Activated naive CD8-positive, alpha-beta T cell treated with anti-CD3 and anti-CD28 coated beads, Interleukin-2, amount 50 U/mL, for 16 hours (primary cell): ENCODE data around the gene EPGN.

Experiments used
- DNase-seq: peaks from one replicate; pipeline ENCODE4 v3.0.0-alpha.2; 2020; ENCODE audit warnings: low read depth, low spot score

EPGN gene

GRCh38 chr4:74308215-74308614, at the start of gene EPGN:
EPGN (plus strand) TSS chr4:74308470; CDS start chr4:74308534, 64 bp downstream.
- no peak for DNase-seq

- DNase-seq = no peak
These were observed 49.3 kb upstream of the EPGN start for GRCh38 chr4:74258963-74259362.

DNA sequence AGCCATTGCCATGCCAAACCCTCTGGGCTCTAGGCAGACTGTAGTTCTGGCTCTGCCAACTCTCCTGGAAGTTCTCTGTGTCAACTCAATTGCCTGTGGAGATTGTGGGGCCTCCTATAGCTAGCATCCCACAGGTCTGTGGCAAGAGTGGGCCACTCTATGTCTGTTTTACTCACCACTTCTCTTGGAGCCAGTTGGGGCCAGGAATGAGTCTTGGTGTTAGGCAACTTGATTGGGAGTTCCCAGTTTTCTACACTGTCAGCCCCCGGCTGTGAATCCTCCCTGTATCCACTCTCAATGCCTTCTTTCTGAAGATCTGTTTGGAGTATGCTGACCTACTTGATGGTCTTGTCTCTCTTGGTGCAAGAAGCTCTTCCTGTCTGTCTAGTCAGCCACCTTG, 48.2 kb upstream of the EPGN start:
- no peak for DNase-seq

GRCh38 chr4:74262522-74262921, 45.7 kb upstream of the EPGN start:
- no peak for DNase-seq

GRCh38 chr4:74263551-74263950, 44.7 kb upstream of the EPGN start:
- DNase-seq = no peak

- no peak for DNase-seq
These were observed 42.2 kb upstream of the EPGN start for GRCh38 chr4:74266081-74266480.

GRCh38 chr4:74267998-74268606, 40.2 kb upstream of the EPGN start:
- DNase-seq = no peak

DNA sequence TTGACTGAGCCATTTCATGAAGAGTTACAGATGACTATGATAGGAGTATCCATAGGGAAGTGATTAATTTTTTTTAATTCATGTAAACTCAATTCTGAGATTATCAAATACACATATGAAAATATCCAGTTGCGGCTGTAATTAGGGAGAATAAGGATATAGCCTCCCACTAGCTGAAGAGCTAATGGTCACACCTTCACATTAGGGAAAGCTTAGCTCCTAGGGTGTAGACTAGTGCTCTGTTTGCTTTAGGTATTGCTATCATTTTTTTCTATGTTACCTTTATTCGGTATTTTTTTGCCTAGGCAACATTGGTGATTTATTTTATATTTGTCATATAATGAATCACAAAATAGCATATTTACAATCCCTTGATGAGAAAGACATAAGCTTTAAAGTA, 39.6 kb upstream of the EPGN start:
- DNase-seq = no peak

- no peak for DNase-seq
These were observed 29.8 kb upstream of the EPGN start for GRCh38 chr4:74278490-74278889.

DNA sequence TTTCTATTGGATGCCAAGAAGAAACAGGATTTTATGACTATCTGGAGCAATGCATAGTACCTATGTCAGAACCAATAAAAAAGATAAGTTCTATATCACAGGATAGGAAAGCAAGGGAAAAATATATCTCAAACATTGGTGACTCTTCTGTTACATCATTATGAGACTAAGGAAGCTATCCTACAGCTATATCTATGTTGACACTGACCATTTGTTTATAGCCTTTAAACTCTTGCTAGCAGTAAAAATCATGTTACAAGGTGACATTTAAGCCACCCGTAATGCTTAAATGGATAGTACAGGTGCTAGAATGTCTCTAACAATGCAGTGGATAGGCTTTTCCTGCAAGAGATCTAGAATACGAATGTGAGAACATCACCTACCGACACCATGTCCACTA, 28.6 kb upstream of the EPGN start:
- DNase-seq = no peak

- DNase-seq = no peak
These were observed 25.3 kb upstream of the EPGN start for GRCh38 chr4:74282926-74283325.

DNA sequence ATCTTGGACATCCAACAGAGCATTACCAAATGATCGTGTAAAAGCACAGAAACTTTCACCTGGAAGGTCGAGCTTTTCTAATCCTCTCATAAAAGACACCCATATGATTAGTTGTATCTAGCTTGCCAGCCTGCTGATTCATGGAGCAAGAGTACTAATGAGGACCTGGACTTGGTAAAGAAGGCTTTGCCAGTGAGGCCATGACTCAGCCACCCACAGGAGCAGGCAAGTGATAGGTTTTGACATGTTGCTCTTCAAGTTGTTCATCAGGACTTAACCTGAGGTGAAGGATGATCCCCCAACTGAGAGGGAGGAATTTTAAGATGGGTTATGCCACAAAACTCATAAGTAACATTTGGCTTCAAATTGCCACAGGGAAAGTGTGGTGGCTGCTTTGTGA, 24.7 kb upstream of the EPGN start:
- no peak for DNase-seq

DNA sequence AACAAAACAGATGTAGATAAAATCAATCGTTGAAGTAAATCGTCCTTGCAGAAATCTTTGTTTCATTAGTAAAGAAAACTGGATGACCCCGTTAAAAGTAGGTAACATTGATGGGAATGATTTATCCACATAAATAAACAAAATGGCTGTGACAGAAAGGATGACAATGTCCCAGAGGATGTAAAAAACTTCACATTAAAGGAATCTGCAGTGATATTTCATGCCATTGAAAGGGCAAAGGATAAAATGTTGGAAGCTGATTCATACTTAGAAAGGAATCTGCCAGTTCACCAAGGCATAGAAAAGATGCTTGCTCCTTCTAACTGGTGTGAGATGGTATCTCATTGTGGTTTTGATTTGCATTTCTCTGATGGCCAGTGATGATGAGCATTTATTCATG, 24.2 kb upstream of the EPGN start:
- DNase-seq = no peak

GRCh38 chr4:74287164-74287563, 21.1 kb upstream of the EPGN start:
- no peak for DNase-seq

GRCh38 chr4:74287791-74288190, 20.5 kb upstream of the EPGN start:
- no peak for DNase-seq

DNA sequence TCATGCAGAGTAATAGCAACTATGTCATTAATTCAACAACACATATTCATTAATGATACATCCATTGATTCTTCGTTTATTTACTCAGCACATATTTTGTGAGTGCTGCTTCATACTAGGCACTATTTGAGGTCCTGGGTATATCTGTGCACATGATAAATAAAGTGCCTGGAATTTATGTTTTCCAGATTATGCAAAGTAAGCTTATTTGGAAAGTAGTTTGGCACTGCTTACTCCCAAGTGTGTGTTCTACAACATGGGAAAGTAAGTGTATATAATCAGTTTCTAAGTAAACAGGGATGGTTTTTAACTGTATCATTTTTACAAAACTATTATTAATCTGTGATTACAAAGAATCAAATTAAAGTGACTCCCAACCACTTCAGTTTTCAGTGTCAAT, 16.8 kb upstream of the EPGN start:
- no peak for DNase-seq

GRCh38 chr4:74292111-74292870, 16.0 kb upstream of the EPGN start:
- DNase-seq = no peak

DNA sequence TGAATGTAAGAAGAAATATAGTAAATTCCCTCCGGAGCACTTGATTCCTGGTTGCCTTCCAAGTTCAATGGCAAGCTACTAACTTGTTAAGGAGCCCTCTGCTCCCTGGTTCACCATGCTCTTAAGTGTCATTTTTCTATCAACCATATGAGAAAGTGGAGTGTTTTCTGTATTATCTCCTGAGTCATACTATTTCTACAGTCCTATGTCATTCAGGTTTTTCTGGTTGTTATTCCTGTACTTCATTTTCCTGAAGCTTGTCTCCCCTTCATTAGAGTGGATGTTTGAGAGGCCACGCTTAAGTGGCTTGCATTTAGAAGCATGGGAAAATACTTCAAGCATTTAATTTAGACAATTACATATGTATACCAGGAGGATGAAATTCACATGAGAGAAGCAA, 14.7 kb upstream of the EPGN start:
- no peak for DNase-seq

DNA sequence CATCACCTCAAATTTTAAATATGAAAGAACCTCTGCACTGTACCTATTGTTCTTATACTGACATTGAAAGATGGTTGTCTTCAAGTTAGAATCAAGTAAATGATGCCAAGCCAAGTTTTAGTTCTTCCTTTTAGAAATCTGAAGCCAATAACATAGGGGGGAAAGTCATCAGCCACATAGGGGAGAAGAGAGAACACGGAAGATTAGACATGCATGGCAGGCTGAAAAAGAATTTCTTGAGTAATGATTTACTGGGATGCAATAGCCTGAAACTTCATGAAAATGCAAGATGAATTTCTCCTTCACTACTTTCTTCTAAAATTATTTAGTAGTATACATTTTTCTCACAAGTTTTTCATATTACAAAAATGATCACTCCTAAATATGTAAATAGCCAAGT, 13.6 kb upstream of the EPGN start:
- no peak for DNase-seq

DNA sequence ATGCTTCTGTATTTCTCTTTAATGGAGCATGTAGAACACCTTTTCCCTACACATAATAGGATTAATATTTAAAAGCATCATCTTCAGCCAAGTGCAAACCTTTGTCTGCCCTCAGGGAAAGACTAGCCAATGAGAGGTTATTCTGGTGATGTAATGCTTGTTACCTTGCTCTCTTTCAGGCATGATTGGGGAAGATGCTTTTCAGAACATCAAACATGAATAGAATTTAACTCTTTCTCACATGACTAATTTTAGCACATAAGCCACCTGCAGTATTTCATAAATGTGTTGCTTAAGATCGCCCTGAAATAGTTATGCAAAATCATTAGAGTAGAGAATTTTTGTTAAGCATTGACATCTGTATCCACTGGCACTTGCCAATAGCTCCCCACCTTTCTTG, 10.7 kb upstream of the EPGN start:
- DNase-seq = no peak

DNA sequence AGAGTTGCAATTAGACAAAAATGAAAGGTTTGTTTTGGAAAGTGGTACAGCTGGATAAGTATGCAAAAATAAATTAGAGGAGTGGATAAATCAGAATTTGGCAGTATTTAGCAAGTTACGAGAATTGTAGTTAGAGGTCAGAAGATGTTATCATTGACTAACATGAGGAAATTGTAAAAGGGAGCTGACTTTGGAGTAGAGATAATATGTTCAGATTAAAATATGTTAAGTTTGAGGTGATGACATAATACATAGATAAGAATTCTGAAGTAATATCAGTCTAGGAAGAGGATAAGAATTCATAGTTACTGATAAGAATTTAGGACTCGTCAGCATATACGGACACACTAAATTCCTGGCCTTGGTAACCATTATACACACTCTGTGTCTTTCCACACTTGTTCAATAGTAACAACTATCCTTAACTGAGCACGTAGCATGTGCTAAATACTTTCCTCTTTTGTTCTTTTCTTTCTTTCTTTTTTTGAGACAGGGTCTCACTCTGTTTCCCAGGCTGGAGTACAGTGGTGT, 4.1 kb upstream of the EPGN start:
- DNase-seq = no peak

- DNase-seq = no peak
These were observed 3.3 kb upstream of the EPGN start for GRCh38 chr4:74305000-74305399.

DNA sequence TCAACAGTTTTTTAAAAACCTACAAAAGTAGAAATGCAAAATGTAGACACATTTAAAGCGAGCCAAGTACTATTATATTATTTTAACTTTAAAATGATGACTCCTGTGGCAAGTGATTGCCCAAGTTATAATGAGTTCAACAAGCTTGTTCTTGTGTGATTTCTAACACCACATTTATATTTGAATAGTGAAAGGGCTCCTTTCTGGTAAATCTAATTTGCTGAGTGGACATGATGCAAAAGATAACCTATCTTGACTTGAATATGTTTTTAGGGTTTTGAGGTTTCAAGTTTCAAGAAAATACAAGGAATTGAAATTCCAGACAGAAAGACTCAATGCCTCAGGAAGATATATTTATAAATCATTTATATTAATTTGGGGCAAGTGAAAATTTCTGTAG, 1.1 kb upstream of the EPGN start:
- no peak for DNase-seq
